Neural progenitor cell (in vitro differentiated cells): ENCODE results near the gene ODC1. TPM values are rescaled to one million over a fixed set of nuclear protein-coding genes. Genes with fewer than 3 reads are reported as not detected.

Experiments
- DNase-seq: peaks from one replicate; pipeline ENCODE4 v3.0.0-alpha.2; 2016; ENCODE audit warnings: low spot score
- H2AFZ ChIP-seq: fragments of 200-600 bp; sonication (generic); replicated peaks from 2 replicates; pipeline ENCODE4 v1.6.1; 2016; ENCODE audit warnings: antibody characterized with exemption
- H3F3A ChIP-seq: fragments of 200-600 bp; sonication (generic); 2 replicates; pipeline ENCODE4 v1.6.1; 2016; ENCODE audit warnings: antibody characterized with exemption, low read depth
- H3K27ac ChIP-seq: fragments of 200-600 bp; sonication (generic); 2 replicates; pipeline ENCODE4 v1.5.1; 2016; ENCODE audit warnings: mild to moderate bottlenecking
- H3K27me3 ChIP-seq: fragments of 200-600 bp; sonication (generic); 2 replicates; pipeline ENCODE4 v1.6.1; 2016; ENCODE audit warnings: mild to moderate bottlenecking, moderate library complexity
- H3K36me3 ChIP-seq: fragments of 200-600 bp; sonication (generic); 2 replicates; pipeline ENCODE4 v1.5.1; 2016
- H3K4me1 ChIP-seq: fragments of 200-600 bp; sonication (generic); 2 replicates; pipeline ENCODE4 v1.6.1; 2016; ENCODE audit warnings: mixed run types
- H3K4me2 ChIP-seq: fragments of 200-600 bp; sonication (generic); 2 replicates; pipeline ENCODE4 v1.6.1; 2016
- H3K4me3 ChIP-seq: fragments of 200-600 bp; sonication (generic); 2 replicates; pipeline ENCODE4 v1.5.1; 2016
- H3K79me2 ChIP-seq: fragments of 200-600 bp; sonication (generic); 2 replicates; pipeline ENCODE4 v1.6.1; 2016; ENCODE audit warnings: low read depth
- H3K9ac ChIP-seq: fragments of 200-600 bp; sonication (generic); 2 replicates; pipeline ENCODE4 v1.6.1; 2016
- H3K9me3 ChIP-seq: fragments of 200-600 bp; sonication (generic); 2 replicates; pipeline ENCODE4 v1.5.1; 2016; ENCODE audit warnings: low read depth
- H4K20me1 ChIP-seq: fragments of 200-600 bp; sonication (generic); 2 replicates; pipeline ENCODE4 v1.6.1; 2016; ENCODE audit warnings: low read depth
- H3K27ac Mint-ChIP-seq: 3 replicates; pipeline ENCODE4 v1.8.0; 2021; ENCODE audit warnings: mixed read lengths
- H3K27me3 Mint-ChIP-seq: 2 replicates; pipeline ENCODE4 v1.8.0; 2022; ENCODE audit warnings: low read depth, mild to moderate bottlenecking, inconsistent platforms, moderate library complexity, mixed read lengths; ENCODE audit not compliant: insufficient read depth
- H3K36me3 Mint-ChIP-seq: 3 replicates; pipeline ENCODE4 v1.8.0; 2021; ENCODE audit warnings: mixed read lengths
- H3K4me1 Mint-ChIP-seq: 3 replicates; pipeline ENCODE4 v1.8.0; 2021; ENCODE audit warnings: mixed read lengths
- H3K4me3 Mint-ChIP-seq: 3 replicates; pipeline ENCODE4 v1.8.0; 2021; ENCODE audit warnings: mild to moderate bottlenecking, moderate library complexity, mixed read lengths
- H3K9me3 Mint-ChIP-seq: 3 replicates; pipeline ENCODE4 v1.8.0; 2020; ENCODE audit warnings: mixed read lengths
- EZH2 ChIP-seq: fragments of 200-600 bp; sonication (generic); IDR thresholded peaks from 2 replicates; pipeline ENCODE4 v1.6.1; 2017; ENCODE audit warnings: antibody characterized with exemption, mild to moderate bottlenecking, moderate library complexity
- EZH2phosphoT487 ChIP-seq: fragments of 200-600 bp; sonication (generic); IDR thresholded peaks from 2 replicates; pipeline ENCODE4 v1.6.1; 2017; ENCODE audit warnings: antibody characterized with exemption
- total RNA-seq: library from RNA; depleted of rRNA; stranded (reverse); fragments of >200 nt; gene quantifications from 2 replicates; pipeline ENCODE4 v1.2.3, GENCODE V29; 2015; ENCODE audit warnings: low replicate concordance
- TF ChIP-seq, protein P1 (sequence below): fragments of 200-600 bp; sonication (generic); IDR thresholded peaks from 2 replicates; pipeline ENCODE4 v1.5.1; 2017; ENCODE audit warnings: antibody characterized with exemption, mild to moderate bottlenecking

ODC1 gene
- total RNA-seq, 1 donor from 2014 or later: 437 TPM

DNA sequence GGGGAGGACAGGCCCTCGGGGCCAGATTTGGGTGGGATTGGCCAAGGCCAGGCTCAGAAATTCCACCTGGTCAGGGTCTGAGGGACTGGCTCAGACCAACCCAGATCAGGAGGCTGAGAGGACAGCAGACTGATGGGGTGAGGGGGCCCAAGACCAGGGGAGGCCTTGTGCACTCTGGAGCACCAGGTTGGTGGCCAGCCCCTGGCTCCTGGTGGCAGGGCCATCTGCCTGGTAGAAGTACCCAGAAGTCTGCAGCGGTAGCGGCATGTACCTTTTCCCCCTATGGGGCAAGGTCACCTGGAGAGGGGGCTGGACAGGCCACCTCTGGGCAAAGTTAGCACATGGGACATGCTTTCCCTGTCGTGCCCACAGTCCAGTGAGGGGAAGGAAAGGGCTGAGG lies 21.2 kb upstream of the ODC1 start:
- Mint-ChIP-seq H3K9me3 (no peaks in the 10 kb centered on the region), H3K27me3 (peaks cover 7% of the 10 kb centered on the region), H3K4me3 (no peak overlapping the region), H3K4me1 (peaks cover 9% of the 10 kb centered on the region), H3K36me3 (no peaks in the 10 kb centered on the region), H3K27ac (peak overlapping the region; percentile 69)
- no peak for DNase-seq
- no peak overlapping the region for H3K4me3 ChIP-seq
- H3K36me3 ChIP-seq: no peaks in the 10 kb centered on the region
- H3K27ac ChIP-seq: no peak overlapping the region
- H3K4me1 ChIP-seq: no peaks in the 10 kb centered on the region
- H3K79me2 ChIP-seq: no peaks in the 10 kb centered on the region
- TF ChIP-seq EZH2phosphoT487 (no peak), EZH2 (no peak)
- TF ChIP-seq, protein P1, sequence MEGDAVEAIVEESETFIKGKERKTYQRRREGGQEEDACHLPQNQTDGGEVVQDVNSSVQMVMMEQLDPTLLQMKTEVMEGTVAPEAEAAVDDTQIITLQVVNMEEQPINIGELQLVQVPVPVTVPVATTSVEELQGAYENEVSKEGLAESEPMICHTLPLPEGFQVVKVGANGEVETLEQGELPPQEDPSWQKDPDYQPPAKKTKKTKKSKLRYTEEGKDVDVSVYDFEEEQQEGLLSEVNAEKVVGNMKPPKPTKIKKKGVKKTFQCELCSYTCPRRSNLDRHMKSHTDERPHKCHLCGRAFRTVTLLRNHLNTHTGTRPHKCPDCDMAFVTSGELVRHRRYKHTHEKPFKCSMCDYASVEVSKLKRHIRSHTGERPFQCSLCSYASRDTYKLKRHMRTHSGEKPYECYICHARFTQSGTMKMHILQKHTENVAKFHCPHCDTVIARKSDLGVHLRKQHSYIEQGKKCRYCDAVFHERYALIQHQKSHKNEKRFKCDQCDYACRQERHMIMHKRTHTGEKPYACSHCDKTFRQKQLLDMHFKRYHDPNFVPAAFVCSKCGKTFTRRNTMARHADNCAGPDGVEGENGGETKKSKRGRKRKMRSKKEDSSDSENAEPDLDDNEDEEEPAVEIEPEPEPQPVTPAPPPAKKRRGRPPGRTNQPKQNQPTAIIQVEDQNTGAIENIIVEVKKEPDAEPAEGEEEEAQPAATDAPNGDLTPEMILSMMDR: no peak
- no peaks in the 10 kb centered on the region for H4K20me1 ChIP-seq
- no peak overlapping the region for H3K9ac ChIP-seq
- H3K27me3 ChIP-seq: no peaks in the 10 kb centered on the region
- H3K9me3 ChIP-seq: no peaks in the 10 kb centered on the region
- H2AFZ ChIP-seq: no peak overlapping the region
- no peaks in the 10 kb centered on the region for H3F3A ChIP-seq
- no peak overlapping the region for H3K4me2 ChIP-seq

DNA sequence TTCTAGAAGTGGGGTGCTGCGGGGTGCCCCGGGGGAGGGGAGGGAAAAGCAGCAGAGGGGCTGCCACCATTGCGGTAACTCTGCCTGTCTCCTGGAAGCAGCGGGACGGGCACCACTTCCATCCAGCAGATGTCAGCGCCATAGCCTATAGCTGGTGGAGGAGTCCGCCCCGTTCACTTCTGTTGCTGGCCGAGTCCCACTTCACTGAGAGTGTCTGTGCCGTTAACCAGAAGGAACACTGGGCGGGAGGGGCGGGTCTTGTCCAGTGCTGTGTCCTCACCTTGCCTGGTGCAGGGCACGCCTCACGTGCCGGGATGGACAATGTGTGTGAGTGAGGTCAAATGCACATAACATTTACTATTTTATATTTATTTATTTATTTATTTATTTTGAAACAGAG lies 19.3 kb upstream of the ODC1 start:
- Mint-ChIP-seq H3K27ac (no peak overlapping the region), H3K9me3 (no peaks in the 10 kb centered on the region), H3K36me3 (no peaks in the 10 kb centered on the region), H3K4me3 (no peak overlapping the region), H3K4me1 (peaks cover 9% of the 10 kb centered on the region), H3K27me3 (peaks cover 9% of the 10 kb centered on the region)
- Histone ChIP-seq H3K27ac (no peak overlapping the region), H3K9me3 (no peaks in the 10 kb centered on the region), H3F3A (no peaks in the 10 kb centered on the region), H3K36me3 (no peaks in the 10 kb centered on the region), H3K4me2 (no peak overlapping the region), H4K20me1 (no peaks in the 10 kb centered on the region), H3K4me1 (no peaks in the 10 kb centered on the region), H2AFZ (no peak overlapping the region), H3K27me3 (no peaks in the 10 kb centered on the region), H3K9ac (no peak overlapping the region), H3K79me2 (no peaks in the 10 kb centered on the region), H3K4me3 (no peak overlapping the region)
- TF ChIP-seq EZH2phosphoT487: no peak
- TF ChIP-seq EZH2: no peak
- TF ChIP-seq, protein P1: peak; percentile 26
- peak; percentile 51 for DNase-seq

DNA sequence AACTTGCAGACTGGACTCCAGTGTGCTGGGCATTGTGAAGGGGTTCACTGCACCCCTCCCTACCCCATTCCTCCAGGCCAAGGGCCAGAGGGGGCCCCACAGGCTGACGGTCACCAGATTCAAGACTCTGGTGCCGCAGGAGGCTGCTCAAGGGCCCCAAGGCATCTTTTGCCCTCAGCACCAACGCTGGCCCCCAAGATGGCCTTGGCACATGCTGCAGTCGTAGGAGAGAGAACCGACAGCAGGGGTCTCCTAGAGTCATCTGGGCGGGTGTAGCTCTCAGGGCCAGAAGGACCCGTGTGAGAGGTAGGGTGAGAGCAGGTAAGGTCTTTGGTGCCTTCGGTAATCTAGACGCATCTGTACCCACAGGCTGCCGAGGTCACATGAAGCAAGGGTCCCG lies 18.7 kb upstream of the ODC1 start:
- H3K4me3 Mint-ChIP-seq: no peak overlapping the region
- TF ChIP-seq EZH2 (no peak), EZH2phosphoT487 (no peak)
- TF ChIP-seq, protein P1: no peak
- Histone ChIP-seq H3K9me3 (no peaks in the 10 kb centered on the region), H3K4me2 (no peak overlapping the region), H3K27ac (no peak overlapping the region), H2AFZ (no peak overlapping the region), H3K4me1 (no peaks in the 10 kb centered on the region), H3K4me3 (no peak overlapping the region), H3K27me3 (no peaks in the 10 kb centered on the region), H3F3A (no peaks in the 10 kb centered on the region), H3K9ac (no peak overlapping the region), H3K79me2 (no peaks in the 10 kb centered on the region), H3K36me3 (no peaks in the 10 kb centered on the region), H4K20me1 (no peaks in the 10 kb centered on the region)
- H3K27ac Mint-ChIP-seq: no peak overlapping the region
- DNase-seq: no peak
- no peaks in the 10 kb centered on the region for H3K9me3 Mint-ChIP-seq
- peaks cover 9% of the 10 kb centered on the region for H3K27me3 Mint-ChIP-seq
- peaks cover 8% of the 10 kb centered on the region for H3K4me1 Mint-ChIP-seq
- no peaks in the 10 kb centered on the region for H3K36me3 Mint-ChIP-seq

DNA sequence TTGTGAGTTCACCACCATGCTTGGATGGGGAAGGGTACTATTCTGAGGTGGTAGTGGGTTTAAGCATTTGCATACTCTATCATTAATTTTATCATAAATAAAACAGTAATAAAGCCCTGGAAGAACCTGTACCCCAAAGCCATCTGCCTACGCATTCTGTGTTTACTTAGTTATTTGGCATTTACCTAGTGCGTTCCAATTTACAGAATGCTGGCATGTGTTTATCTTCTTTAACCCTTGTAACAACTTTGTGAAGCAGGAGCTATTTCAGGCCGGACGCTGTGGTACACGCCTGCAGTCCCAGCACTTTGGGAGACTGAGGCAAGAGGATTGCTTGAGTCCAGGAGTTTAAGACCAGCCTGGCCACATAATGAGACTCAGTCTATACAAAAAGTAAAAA lies 17.8 kb upstream of the ODC1 start:
- no peak overlapping the region for H3K4me3 ChIP-seq
- H3K79me2 ChIP-seq: no peaks in the 10 kb centered on the region
- H3K27me3 Mint-ChIP-seq: peaks cover 12% of the 10 kb centered on the region
- no peaks in the 10 kb centered on the region for H3K4me1 ChIP-seq
- no peaks in the 10 kb centered on the region for H3K27me3 ChIP-seq
- no peak overlapping the region for H3K27ac ChIP-seq
- H3K4me3 Mint-ChIP-seq: no peak overlapping the region
- DNase-seq: no peak
- H3K27ac Mint-ChIP-seq: no peak overlapping the region
- peaks cover 8% of the 10 kb centered on the region for H3K4me1 Mint-ChIP-seq
- H3K9ac ChIP-seq: no peak overlapping the region
- TF ChIP-seq, protein P1: no peak
- TF ChIP-seq EZH2: no peak
- TF ChIP-seq EZH2phosphoT487: no peak
- no peaks in the 10 kb centered on the region for H3K9me3 Mint-ChIP-seq
- no peaks in the 10 kb centered on the region for H3K9me3 ChIP-seq
- H3K4me2 ChIP-seq: no peak overlapping the region
- H3K36me3 ChIP-seq: no peaks in the 10 kb centered on the region
- no peaks in the 10 kb centered on the region for H4K20me1 ChIP-seq
- no peak overlapping the region for H2AFZ ChIP-seq
- no peaks in the 10 kb centered on the region for H3F3A ChIP-seq
- H3K36me3 Mint-ChIP-seq: no peaks in the 10 kb centered on the region
